HEK293 (cell line): ENCODE data around the gene MUSTN1.

ENCODE experiments used
- CTCF ChIP-seq: fragments of 450-650 bp; formaldehyde crosslinking; IDR thresholded peaks from 2 replicates; pipeline ENCODE4 v1.5.1; 2016; ENCODE audit warnings: missing biosample characterization, missing genetic modification characterization
- YY1 ChIP-seq: fragments of 450-650 bp; formaldehyde crosslinking; IDR thresholded peaks from 2 replicates; pipeline ENCODE4 v1.5.1; 2018; ENCODE audit warnings: missing biosample characterization, missing genetic modification characterization
- ZBTB17 ChIP-seq: fragments of 450-650 bp; formaldehyde crosslinking; IDR thresholded peaks from 2 replicates; pipeline ENCODE4 v1.5.1; 2016; ENCODE audit warnings: missing biosample characterization, missing genetic modification characterization
- ZNF174 ChIP-seq: fragments of 450-650 bp; formaldehyde crosslinking; IDR thresholded peaks from 2 replicates; pipeline ENCODE4 v1.5.0; 2017; ENCODE audit warnings: missing biosample characterization, mild to moderate bottlenecking, missing genetic modification characterization
- ZNF24 ChIP-seq: fragments of 450-650 bp; formaldehyde crosslinking; IDR thresholded peaks from 2 replicates; pipeline ENCODE4 v1.5.1; 2016; ENCODE audit warnings: missing biosample characterization, missing genetic modification characterization
- ZNF354C ChIP-seq: fragments of 450-650 bp; formaldehyde crosslinking; IDR thresholded peaks from 2 replicates; pipeline ENCODE4 v1.5.1; 2016; ENCODE audit warnings: missing biosample characterization, missing genetic modification characterization, low read depth, borderline replicate concordance
- ZNF366 ChIP-seq: fragments of 450-650 bp; formaldehyde crosslinking; conservative IDR thresholded peaks from 2 replicates; pipeline ENCODE4 v1.5.1; 2016; ENCODE audit warnings: missing biosample characterization, missing genetic modification characterization
- ZNF658 ChIP-seq: fragments of 450-650 bp; formaldehyde crosslinking; IDR thresholded peaks from 2 replicates; pipeline ENCODE4; 2016; ENCODE audit warnings: missing biosample characterization, missing genetic modification characterization

DNA sequence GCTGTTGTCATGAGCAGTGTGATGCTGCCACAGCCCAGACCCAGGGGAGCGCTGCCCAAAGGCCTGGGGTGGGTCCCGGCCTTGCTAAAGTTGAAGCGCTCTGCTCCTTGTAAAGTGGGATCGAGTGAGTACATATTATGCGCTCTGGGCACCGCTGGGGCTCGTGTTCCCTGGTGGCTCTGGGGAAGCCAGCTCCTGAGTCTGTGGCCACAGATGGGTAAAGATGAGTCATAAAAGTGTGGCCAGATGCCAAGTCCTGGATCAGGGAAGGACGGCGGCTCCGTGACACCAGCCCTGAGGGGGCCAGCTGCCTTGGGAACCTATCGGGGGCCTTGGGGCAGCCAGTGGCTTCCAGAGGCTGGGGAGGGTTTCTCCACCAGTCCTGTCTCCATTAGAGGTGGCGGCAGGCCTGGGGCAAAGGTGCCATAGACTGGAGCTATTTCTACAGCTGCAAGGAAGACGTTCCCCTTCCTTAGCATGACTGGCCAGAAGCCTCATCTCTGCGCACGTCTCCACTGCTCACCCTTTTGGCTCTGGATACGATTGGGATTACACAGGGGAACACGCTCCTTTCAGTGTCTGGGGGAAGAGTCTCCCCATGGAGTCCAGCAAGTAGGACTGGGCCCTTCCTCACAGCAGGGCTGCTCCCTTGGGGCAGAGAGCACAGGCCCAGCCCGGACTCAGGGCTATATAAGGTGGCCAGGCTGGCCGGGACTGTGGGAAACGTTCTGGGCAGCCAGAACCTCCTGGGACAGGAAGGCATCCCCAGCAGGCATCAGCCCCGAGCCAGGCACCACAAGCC, 3.1 kb downstream of the MUSTN1 start:
- TF ChIP-seq ZBTB17 (tag by site-specific recombination): peak; percentile 70; the same call in 1 of the 2 replicates
- TF ChIP-seq YY1 (tag by site-specific recombination): no peak
- no peak for TF ChIP-seq ZNF366
- no peak for TF ChIP-seq ZNF174 (tag by site-specific recombination)
- TF ChIP-seq ZNF24 (tag by site-specific recombination): no peak
- TF ChIP-seq CTCF (tag by site-specific recombination): no peak
- no peak for TF ChIP-seq ZNF354C
- TF ChIP-seq ZNF658 (tag by site-specific recombination): no peak
